HUES64 (cell line): ENCODE measurements around the gene MGMT.

ENCODE experiments used
- H3K27ac ChIP-seq: 2 replicates; pipeline ENCODE4 v1.7.0; 2013; ENCODE audit warnings: low read depth, low read length, inconsistent platforms
- H3K27me3 ChIP-seq: 2 replicates; pipeline ENCODE4 v1.6.1; 2013; ENCODE audit warnings: mild to moderate bottlenecking, low read length; ENCODE audit not compliant: insufficient read depth
- H3K36me3 ChIP-seq: 2 replicates; pipeline ENCODE4 v1.6.1; 2013; ENCODE audit warnings: mild to moderate bottlenecking, low read length; ENCODE audit not compliant: insufficient read depth
- H3K4me1 ChIP-seq: 2 replicates; pipeline ENCODE4 v1.6.1; 2013; ENCODE audit warnings: mild to moderate bottlenecking, low read length, moderate library complexity; ENCODE audit not compliant: insufficient read depth
- H3K4me3 ChIP-seq: 2 replicates; pipeline ENCODE4 v1.5.1; 2013; ENCODE audit warnings: mild to moderate bottlenecking, low read length, moderate library complexity
- H3K9ac ChIP-seq: 2 replicates; pipeline ENCODE4 v1.6.1; 2013; ENCODE audit warnings: mild to moderate bottlenecking, low read depth, low read length
- H3K9me3 ChIP-seq: 2 replicates; pipeline ENCODE4 v1.6.1; 2013; ENCODE audit warnings: low read depth, low read length; ENCODE audit not compliant: insufficient read depth
- WGBS: fragments of 150-250, 120-280 bp; methylation state at CpG from one replicate; pipeline ENCODE4 v1.1.7; 2013; ENCODE audit warnings: missing lambda C conversion rate; 5-methylcytosine and 5-hydroxymethylcytosine counted together

The MGMT gene

GRCh38 chr10:129570185-129570584 lies 103.1 kb downstream of the MGMT start:
- 94% methylated on average over 11 of the region's 11 CpGs for WGBS
- H3K9me3 ChIP-seq, result no peaks in the 10 kb centered on the region
- H3K27ac ChIP-seq, result no peak overlapping the region
- no peaks in the 10 kb centered on the region for H3K4me1 ChIP-seq
- H3K27me3 ChIP-seq, result no peaks in the 10 kb centered on the region
- H3K9ac ChIP-seq, result no peak overlapping the region
- no peaks in the 10 kb centered on the region for H3K36me3 ChIP-seq
- H3K4me3 ChIP-seq, result no peak overlapping the region

- Histone ChIP-seq H3K9ac (no peak overlapping the region), H3K27me3 (no peaks in the 10 kb centered on the region), H3K4me3 (no peak overlapping the region), H3K4me1 (peaks cover 4% of the 10 kb centered on the region; the same call in 1 of the 2 replicates), H3K9me3 (no peaks in the 10 kb centered on the region), H3K36me3 (no peaks in the 10 kb centered on the region), H3K27ac (no peak overlapping the region)
- 96% methylated on average over 12 of the region's 12 CpGs for WGBS
Observed at GRCh38 chr10:129579228-129579627, 112.2 kb downstream of the MGMT start.

- no peak overlapping the region for H3K4me3 ChIP-seq
- no peak overlapping the region for H3K27ac ChIP-seq
- H3K4me1 ChIP-seq, result peaks cover 4% of the 10 kb centered on the region; the same call in 1 of the 2 replicates
- H3K9ac ChIP-seq, result no peak overlapping the region
- 83% methylated on average over 13 of the region's 13 CpGs for WGBS
- no peaks in the 10 kb centered on the region for H3K27me3 ChIP-seq
- H3K36me3 ChIP-seq, result no peaks in the 10 kb centered on the region
- no peaks in the 10 kb centered on the region for H3K9me3 ChIP-seq
Observed at GRCh38 chr10:129580010-129580409, 113.0 kb downstream of the MGMT start.

GRCh38 chr10:129580901-129581300 lies 113.9 kb downstream of the MGMT start:
- H3K4me1 ChIP-seq, result peaks cover 4% of the 10 kb centered on the region; the same call in 1 of the 2 replicates
- H3K4me3 ChIP-seq, result no peak overlapping the region
- no peak overlapping the region for H3K9ac ChIP-seq
- no peak overlapping the region for H3K27ac ChIP-seq
- WGBS, result 96% methylated on average over 9 of the region's 9 CpGs
- no peaks in the 10 kb centered on the region for H3K36me3 ChIP-seq
- no peaks in the 10 kb centered on the region for H3K27me3 ChIP-seq
- H3K9me3 ChIP-seq, result 0 out of 2 replicates have a peak, but pooled peaks cover under 1% of the 10 kb centered on the region

- peaks cover 11% of the 10 kb centered on the region for H3K9me3 ChIP-seq
- H3K4me1 ChIP-seq, result peaks cover 4% of the 10 kb centered on the region; the same call in 1 of the 2 replicates
- 96% methylated on average over 19 of the region's 19 CpGs for WGBS
- no peaks in the 10 kb centered on the region for H3K36me3 ChIP-seq
- H3K27ac ChIP-seq, result no peak overlapping the region
- H3K9ac ChIP-seq, result no peak overlapping the region
- H3K27me3 ChIP-seq, result no peaks in the 10 kb centered on the region
- no peak overlapping the region for H3K4me3 ChIP-seq
Observed at GRCh38 chr10:129581827-129582411, 114.9 kb downstream of the MGMT start.

GRCh38 chr10:129583831-129584230 lies 116.8 kb downstream of the MGMT start:
- Histone ChIP-seq H3K27ac (no peak overlapping the region), H3K9ac (no peak overlapping the region), H3K36me3 (peaks cover 3% of the 10 kb centered on the region; the same call in 1 of the 2 replicates), H3K4me1 (peaks cover 4% of the 10 kb centered on the region; the same call in 1 of the 2 replicates), H3K9me3 (peaks cover 24% of the 10 kb centered on the region), H3K4me3 (no peak overlapping the region), H3K27me3 (no peaks in the 10 kb centered on the region)
- 93% methylated on average over 8 of the region's 8 CpGs for WGBS

- Histone ChIP-seq H3K9ac (no peak overlapping the region), H3K9me3 (peaks cover 24% of the 10 kb centered on the region), H3K27me3 (no peaks in the 10 kb centered on the region), H3K4me1 (peaks cover 4% of the 10 kb centered on the region; the same call in 1 of the 2 replicates), H3K36me3 (peaks cover 3% of the 10 kb centered on the region; the same call in 1 of the 2 replicates), H3K27ac (no peak overlapping the region), H3K4me3 (no peak overlapping the region)
- WGBS, result 89% methylated on average over 2 of the region's 2 CpGs
Observed at GRCh38 chr10:129586898-129587443, 119.9 kb downstream of the MGMT start.

GRCh38 chr10:129589546-129589945 lies 122.5 kb downstream of the MGMT start:
- H3K27ac ChIP-seq, result no peak overlapping the region
- WGBS, result 91% methylated on average over 9 of the region's 9 CpGs
- peaks cover 24% of the 10 kb centered on the region for H3K9me3 ChIP-seq
- H3K27me3 ChIP-seq, result no peaks in the 10 kb centered on the region
- no peak overlapping the region for H3K9ac ChIP-seq
- peaks cover 3% of the 10 kb centered on the region; the same call in 1 of the 2 replicates for H3K36me3 ChIP-seq
- peaks cover 9% of the 10 kb centered on the region for H3K4me1 ChIP-seq
- no peak overlapping the region for H3K4me3 ChIP-seq

GRCh38 chr10:129593953-129594352 lies 126.9 kb downstream of the MGMT start:
- Histone ChIP-seq H3K27me3 (no peaks in the 10 kb centered on the region), H3K4me3 (no peak overlapping the region), H3K4me1 (peaks cover 11% of the 10 kb centered on the region), H3K27ac (peak overlapping the region; percentile 59; the same call in 1 of the 2 replicates), H3K36me3 (no peaks in the 10 kb centered on the region), H3K9me3 (no peaks in the 10 kb centered on the region), H3K9ac (no peak overlapping the region)
- 41% methylated on average over 3 of the region's 3 CpGs for WGBS

- Histone ChIP-seq H3K9me3 (no peaks in the 10 kb centered on the region), H3K4me1 (peaks cover 11% of the 10 kb centered on the region)
- 94% methylated on average over 15 of the region's 15 CpGs for whole genome bisulfite sequencing
Observed at GRCh38 chr10:129594811-129595210, 127.8 kb downstream of the MGMT start.

GRCh38 chr10:129598413-129598812 lies 131.4 kb downstream of the MGMT start:
- Histone ChIP-seq H3K9me3 (no peaks in the 10 kb centered on the region), H3K4me1 (peaks cover 11% of the 10 kb centered on the region), H3K27ac (no peak overlapping the region), H3K9ac (no peak overlapping the region), H3K27me3 (no peaks in the 10 kb centered on the region), H3K4me3 (no peak overlapping the region), H3K36me3 (no peaks in the 10 kb centered on the region)
- WGBS, result 97% methylated on average over 4 of the region's 4 CpGs

More at GRCh38 chr10:129594811-129595210, 127.8 kb downstream of the MGMT start:
- Histone ChIP-seq H3K9ac (no peak overlapping the region), H3K27me3 (no peaks in the 10 kb centered on the region), H3K27ac (no peak overlapping the region), H3K4me3 (no peak overlapping the region), H3K36me3 (no peaks in the 10 kb centered on the region)
